GM12892 (cell line): Measurements from ENCODE around the gene MAGI2.

Experiments used
- DNase-seq: peaks from one replicate; pipeline ENCODE4 v3.0.0; 2011; ENCODE audit not compliant: insufficient read length
- FAIRE-seq: peaks from 2 replicates; lab custom pipeline; 2011; peaks lifted over from hg19 to GRCh38; lab: Jason Lieb, UNC
- POLR2A ChIP-seq: IDR thresholded peaks from 2 replicates; pipeline ENCODE4 v1.6.1; 2011; ENCODE audit warnings: low read depth, low read length, control low read depth
- POLR2AphosphoS5 ChIP-seq: IDR thresholded peaks from 2 replicates; pipeline ENCODE4 v1.6.1; 2011; ENCODE audit warnings: low read depth, low read length, control low read depth
- TAF1 ChIP-seq: IDR thresholded peaks from 2 replicates; pipeline ENCODE4 v1.6.1; 2011; ENCODE audit warnings: low read depth, mild to moderate bottlenecking, control low read depth, low read length, borderline replicate concordance

MAGI2 gene

DNA sequence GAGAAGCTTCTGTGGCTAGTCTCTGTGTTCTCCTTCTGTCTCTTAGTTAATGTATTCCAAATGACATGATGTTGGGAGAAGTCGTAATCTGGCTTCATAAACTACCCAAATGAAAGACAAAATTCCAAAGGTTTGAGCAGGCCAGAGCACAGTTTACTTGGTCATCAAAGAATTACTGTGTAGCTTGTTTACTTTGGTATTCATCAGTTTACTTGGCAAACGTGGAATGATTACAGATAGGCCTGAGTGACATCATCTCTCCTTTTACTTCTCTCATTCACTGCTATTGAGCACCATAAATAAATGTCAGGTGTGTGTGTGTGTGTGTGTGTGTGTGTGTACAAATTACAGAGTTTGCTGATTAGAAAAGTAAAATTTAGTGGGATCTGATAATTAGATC lies 1327.6 kb downstream of the MAGI2 start:
- FAIRE-seq (no peak), DNase-seq (no peak)
- TF ChIP-seq POLR2AphosphoS5, result no peak

DNA sequence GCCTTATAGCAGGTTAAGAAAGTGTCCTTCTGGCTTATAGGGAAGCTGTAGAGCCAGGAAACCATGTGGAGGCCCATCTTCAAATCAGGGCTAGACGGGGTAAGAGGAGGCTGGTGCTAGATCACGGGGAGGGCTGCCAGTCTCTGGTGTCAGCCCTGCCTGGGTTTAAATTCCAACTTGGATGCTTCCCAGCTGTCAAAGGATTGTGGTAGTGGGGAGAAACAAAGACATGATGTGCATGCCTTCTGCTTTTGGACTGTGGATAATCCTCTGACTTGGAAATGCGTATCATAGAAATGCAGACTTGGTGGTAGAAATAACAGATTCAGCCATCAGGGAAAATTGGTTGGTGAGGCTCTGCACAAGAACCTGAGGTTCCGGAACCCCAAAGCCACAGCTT lies 1329.3 kb downstream of the MAGI2 start:
- no peak for FAIRE-seq

DNA sequence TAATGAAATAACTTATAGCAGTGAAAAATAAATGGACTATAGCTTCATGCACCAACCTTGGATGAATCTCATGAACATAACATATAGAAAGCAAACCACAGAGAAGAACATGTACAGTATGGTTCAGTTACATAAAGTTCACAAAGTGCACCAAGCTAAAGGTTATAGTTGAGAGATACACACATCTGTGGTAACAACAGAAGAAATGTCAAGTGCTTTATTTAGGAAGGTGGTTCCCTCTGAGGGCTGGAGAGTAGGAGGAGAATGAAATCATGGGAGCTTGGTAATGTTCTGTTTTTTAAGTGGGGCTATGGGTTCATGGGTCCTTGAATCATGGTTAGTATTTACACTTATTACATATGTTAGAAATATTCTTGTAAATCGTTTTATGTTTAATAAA lies 1331.6 kb downstream of the MAGI2 start:
- FAIRE-seq, result no peak
- no peak for DNase-seq
- TF ChIP-seq POLR2AphosphoS5 (no peak), POLR2A (no peak), TAF1 (no peak)

More for the DNA sequence above, 1329.3 kb downstream of the MAGI2 start:
- TF ChIP-seq POLR2AphosphoS5, result no peak
- no peak for DNase-seq

DNA sequence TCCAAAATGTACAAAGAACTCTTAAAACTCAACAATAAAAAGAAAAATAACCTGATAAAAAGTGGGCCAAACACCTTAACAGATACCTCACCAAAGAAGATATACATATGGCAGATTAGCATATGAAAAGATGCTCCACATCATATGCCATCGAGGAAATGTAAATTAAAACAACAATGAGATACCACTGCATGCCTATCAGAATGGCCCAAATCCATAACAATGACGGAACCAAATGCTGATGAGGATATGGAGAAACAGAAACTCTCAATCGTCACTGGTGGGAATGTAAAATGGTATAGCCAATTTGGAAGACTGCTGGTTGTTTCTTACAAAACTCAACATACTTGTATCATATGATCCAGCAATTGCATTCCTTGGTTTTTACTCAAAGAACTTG lies 1335.0 kb downstream of the MAGI2 start:
- TF ChIP-seq POLR2A, result no peak
- TF ChIP-seq TAF1, result no peak
- TF ChIP-seq POLR2AphosphoS5, result no peak
- no peak for FAIRE-seq

DNA sequence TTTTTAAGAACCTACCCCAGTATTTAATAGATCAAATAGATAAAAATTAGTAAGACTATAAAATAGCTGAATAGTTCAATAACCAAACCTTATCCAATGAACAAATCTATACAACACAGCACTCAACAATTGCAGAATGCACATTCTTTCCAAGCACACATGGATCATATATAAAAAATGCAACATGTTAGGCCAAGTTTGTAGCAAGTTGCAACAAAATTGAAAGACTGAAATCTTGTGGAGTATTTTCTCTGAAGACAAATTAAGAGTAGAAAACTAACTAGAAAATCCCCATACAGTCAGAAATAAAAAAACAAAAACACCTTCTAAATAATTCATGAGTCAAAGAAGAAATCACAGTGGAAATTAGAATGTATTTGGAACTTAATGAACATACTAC lies 1337.6 kb downstream of the MAGI2 start:
- no peak for FAIRE-seq
- no peak for DNase-seq
- TF ChIP-seq TAF1 (no peak), POLR2A (no peak), POLR2AphosphoS5 (no peak)

More for the DNA sequence above, 1335.0 kb downstream of the MAGI2 start:
- DNase-seq, result no peak

GRCh38 chr7:78114993-78115392 lies 1338.5 kb downstream of the MAGI2 start:
- no peak for DNase-seq
- TF ChIP-seq POLR2A (no peak), TAF1 (no peak), POLR2AphosphoS5 (no peak)
- no peak for FAIRE-seq

GRCh38 chr7:78112488-78112887 lies 1341.0 kb downstream of the MAGI2 start:
- FAIRE-seq (no peak), DNase-seq (no peak)
- no peak for TF ChIP-seq POLR2A
- TF ChIP-seq POLR2AphosphoS5, result no peak
- TF ChIP-seq TAF1, result no peak

DNA sequence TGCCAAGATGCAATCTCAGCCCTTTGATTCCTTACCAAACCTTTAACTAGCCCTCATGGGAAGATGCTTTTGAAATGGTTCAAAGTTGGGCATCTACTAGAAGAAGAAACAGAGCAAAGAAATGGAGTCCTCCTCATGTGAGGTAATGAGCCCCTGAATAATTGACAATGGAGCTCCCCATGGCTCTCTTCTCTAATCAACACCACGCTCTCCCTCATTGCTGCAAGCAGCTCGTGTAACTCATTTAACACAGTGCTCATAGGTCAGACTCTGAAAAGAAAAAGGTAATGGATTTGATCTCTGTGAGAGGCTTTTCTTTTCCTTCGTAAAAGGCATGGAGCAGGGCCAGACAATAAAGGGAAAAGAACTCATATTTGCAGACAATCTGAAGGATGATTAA lies 1342.1 kb downstream of the MAGI2 start:
- no peak for DNase-seq
- no peak for FAIRE-seq
- TF ChIP-seq TAF1 (no peak), POLR2A (no peak), POLR2AphosphoS5 (no peak)

DNA sequence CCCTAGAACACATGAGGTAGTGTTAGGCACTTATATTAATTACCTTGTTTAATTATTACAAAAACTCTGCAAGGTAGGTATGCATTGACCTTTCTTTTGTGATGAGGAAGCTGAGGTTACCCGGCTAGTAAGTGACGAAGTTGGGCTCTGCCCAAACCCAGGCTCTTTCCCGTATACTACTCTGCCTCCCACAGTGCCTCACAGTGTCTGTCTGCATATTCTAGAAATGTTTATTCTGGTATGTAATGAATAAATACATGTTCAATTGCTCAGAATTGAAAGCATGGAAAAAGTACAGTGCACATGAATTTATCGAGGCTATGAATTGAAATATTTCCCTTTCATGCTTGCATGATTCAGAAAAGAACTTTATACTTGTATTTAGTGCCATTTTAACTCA lies 1350.0 kb downstream of the MAGI2 start:
- no peak for TF ChIP-seq POLR2AphosphoS5
- TF ChIP-seq TAF1, result no peak
- no peak for TF ChIP-seq POLR2A
- FAIRE-seq (no peak), DNase-seq (no peak)

DNA sequence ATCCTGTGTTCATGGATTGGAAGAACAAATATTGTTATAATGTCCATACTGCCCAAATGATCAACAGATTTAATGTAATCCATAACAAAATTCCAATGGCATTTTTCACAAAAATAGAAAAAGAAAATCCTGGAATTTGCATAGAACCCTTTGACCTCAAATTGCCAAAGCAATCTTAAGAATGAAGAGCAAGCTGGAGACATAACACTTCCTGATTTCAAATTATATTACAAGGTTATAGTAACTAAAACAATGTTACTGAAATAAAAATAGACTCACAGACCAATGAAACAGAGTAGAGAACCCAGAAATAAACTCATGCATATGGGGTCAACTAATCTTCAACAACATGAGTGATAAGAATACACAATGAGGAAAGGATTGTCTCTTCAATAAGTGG lies 1352.4 kb downstream of the MAGI2 start:
- DNase-seq (no peak), FAIRE-seq (no peak)
- TF ChIP-seq POLR2A, result no peak
- TF ChIP-seq TAF1, result no peak
- TF ChIP-seq POLR2AphosphoS5, result no peak

GRCh38 chr7:78099715-78100394 lies 1353.6 kb downstream of the MAGI2 start:
- DNase-seq, result no peak
- no peak for FAIRE-seq

DNA sequence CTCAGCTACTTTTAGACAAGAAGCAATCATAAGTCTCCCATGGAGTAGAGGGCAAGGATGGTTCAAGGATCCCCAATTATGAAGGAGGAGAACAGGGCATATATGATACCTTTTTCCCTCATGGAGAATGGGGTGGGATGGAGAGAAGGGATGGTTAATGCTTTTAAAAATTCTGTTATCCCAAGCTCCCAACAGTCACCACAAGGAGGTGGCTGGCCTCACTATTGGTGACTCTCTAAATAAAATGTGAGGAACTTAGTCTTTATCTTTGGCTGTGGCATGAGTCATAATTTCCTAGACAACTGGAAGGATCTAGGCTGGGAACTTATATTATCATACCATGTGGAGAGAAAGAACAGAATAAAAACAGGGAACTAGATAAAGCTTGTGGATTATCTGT lies 1357.9 kb downstream of the MAGI2 start:
- TF ChIP-seq POLR2A, result no peak
- TF ChIP-seq TAF1, result no peak
- no peak for TF ChIP-seq POLR2AphosphoS5
- FAIRE-seq (no peak), DNase-seq (no peak)

More at GRCh38 chr7:78099715-78100394, 1353.6 kb downstream of the MAGI2 start:
- no peak for TF ChIP-seq POLR2A
- no peak for TF ChIP-seq TAF1
- no peak for TF ChIP-seq POLR2AphosphoS5

GRCh38 chr7:78092331-78092730 lies 1361.1 kb downstream of the MAGI2 start:
- no peak for FAIRE-seq
- no peak for DNase-seq
- TF ChIP-seq POLR2AphosphoS5 (no peak), TAF1 (no peak), POLR2A (no peak)
